Muscle layer of duodenum (tissue), 2 donors: ENCODE measurements around the gene TSC22D2.
"Not testable (repeated sequence)": the region's sequence is repeated elsewhere in the genome, so short reads cannot be mapped to it uniquely, and the experiment has no call there.

Experiments used
- H3K27ac ChIP-seq: one replicate; pipeline ENCODE4 v1.7.0; 2013; ENCODE audit warnings: mild to moderate bottlenecking, low read length
- H3K27me3 ChIP-seq: one replicate; pipeline ENCODE4 v1.7.0; 2013; ENCODE audit warnings: low read depth, mild to moderate bottlenecking, control low read depth, low read length
- H3K36me3 ChIP-seq, 2 donors: one replicate each; pipeline ENCODE4 v1.7.0; 2013; ENCODE audit warnings: low read length in 2 of 2, control low read depth in 1 of 2, mild to moderate bottlenecking in 1 of 2; ENCODE audit not compliant: insufficient read depth in 2 of 2, control insufficient read depth in 1 of 2
- H3K4me1 ChIP-seq, 2 donors: one replicate each; pipeline ENCODE4 v1.7.0; 2013; ENCODE audit warnings: low read length in 2 of 2, mild to moderate bottlenecking in 2 of 2, control low read depth in 1 of 2, moderate library complexity in 1 of 2; ENCODE audit not compliant: insufficient read depth in 2 of 2, control insufficient read depth in 1 of 2
- H3K4me3 ChIP-seq, 2 donors: one replicate each; pipeline ENCODE4 v1.7.0; 2013; ENCODE audit warnings: low read length in 2 of 2, low read depth in 1 of 2, mild to moderate bottlenecking in 1 of 2
- H3K9me3 ChIP-seq, 2 donors: one replicate each; pipeline ENCODE4 v1.7.0; 2013; ENCODE audit warnings: low read length in 2 of 2, control low read depth in 1 of 2, mild to moderate bottlenecking in 1 of 2; ENCODE audit not compliant: control insufficient read depth in 1 of 2
- donor health status: healthy.

TSC22D2 gene

GRCh38 chr3:150469931-150470740 is 62.0 kb downstream of the TSC22D2 start:
- H3K27me3 ChIP-seq, result no peaks in the 10 kb centered on the region
- no peak overlapping the region for H3K4me3 ChIP-seq
- no peaks in the 10 kb centered on the region for H3K36me3 ChIP-seq
- H3K4me1 ChIP-seq, result peaks cover 0 to 3% of the 10 kb centered on the region in 2 donors
- H3K27ac ChIP-seq, result peak overlapping the region; percentile 61
- H3K9me3 ChIP-seq, result no peaks in the 10 kb centered on the region

GRCh38 chr3:150472421-150472820 is 64.3 kb downstream of the TSC22D2 start:
- peaks cover 0 to 3% of the 10 kb centered on the region in 2 donors for H3K4me1 ChIP-seq
- peaks cover 0 to 2% of the 10 kb centered on the region in 2 donors for H3K9me3 ChIP-seq
- no peaks in the 10 kb centered on the region for H3K27me3 ChIP-seq
- no peaks in the 10 kb centered on the region for H3K36me3 ChIP-seq
- H3K4me3 ChIP-seq, result no peak overlapping the region
- H3K27ac ChIP-seq, result no peak overlapping the region

- not testable (repeated sequence) for H3K9me3 ChIP-seq, H3K4me3 ChIP-seq, H3K36me3 ChIP-seq, H3K27me3 ChIP-seq, H3K4me1 ChIP-seq, H3K27ac ChIP-seq
Measured at GRCh38 chr3:150473161-150473560, 65.1 kb downstream of the TSC22D2 start.

- no peak overlapping the region for H3K4me3 ChIP-seq
- H3K36me3 ChIP-seq, result no peaks in the 10 kb centered on the region
- no peaks in the 10 kb centered on the region for H3K27me3 ChIP-seq
- no peaks in the 10 kb centered on the region for H3K4me1 ChIP-seq
- H3K9me3 ChIP-seq, result peaks cover 2% of the 10 kb centered on the region in 2 donors
- H3K27ac ChIP-seq, result no peak overlapping the region
Measured at GRCh38 chr3:150479370-150479769, 71.3 kb downstream of the TSC22D2 start.

GRCh38 chr3:150480877-150481276 is 72.8 kb downstream of the TSC22D2 start:
- Histone ChIP-seq H3K4me3 (no peak overlapping the region), H3K4me1 (no peaks in the 10 kb centered on the region), H3K27me3 (no peaks in the 10 kb centered on the region), H3K27ac (no peak overlapping the region), H3K36me3 (no peaks in the 10 kb centered on the region), H3K9me3 (peaks cover 2 to 5% of the 10 kb centered on the region in 2 donors)

GRCh38 chr3:150483226-150483625 is 75.1 kb downstream of the TSC22D2 start:
- Histone ChIP-seq H3K4me3 (no peak overlapping the region), H3K27ac (no peak overlapping the region)

GRCh38 chr3:150484410-150484809 is 76.3 kb downstream of the TSC22D2 start:
- Histone ChIP-seq H3K27ac (no peak overlapping the region), H3K9me3 (peaks cover 5 to 6% of the 10 kb centered on the region in 2 donors)

More at GRCh38 chr3:150483226-150483625, 75.1 kb downstream of the TSC22D2 start:
- H3K9me3 ChIP-seq, result peaks cover 5 to 6% of the 10 kb centered on the region in 2 donors
- no peaks in the 10 kb centered on the region for H3K36me3 ChIP-seq
- no peaks in the 10 kb centered on the region for H3K4me1 ChIP-seq
- H3K27me3 ChIP-seq, result no peaks in the 10 kb centered on the region

GRCh38 chr3:150488867-150489266 is 80.8 kb downstream of the TSC22D2 start:
- Histone ChIP-seq H3K9me3 (peaks cover 5 to 6% of the 10 kb centered on the region in 2 donors), H3K36me3 (no peaks in the 10 kb centered on the region), H3K27ac (no peak overlapping the region), H3K27me3 (no peaks in the 10 kb centered on the region), H3K4me3 (no peak overlapping the region), H3K4me1 (no peaks in the 10 kb centered on the region)

More at GRCh38 chr3:150484410-150484809, 76.3 kb downstream of the TSC22D2 start:
- H3K36me3 ChIP-seq, result no peaks in the 10 kb centered on the region
- no peaks in the 10 kb centered on the region for H3K4me1 ChIP-seq
- no peaks in the 10 kb centered on the region for H3K27me3 ChIP-seq
- H3K4me3 ChIP-seq, result no peak overlapping the region

- peaks cover 0 to 6% of the 10 kb centered on the region in 2 donors for H3K9me3 ChIP-seq
- no peaks in the 10 kb centered on the region for H3K4me1 ChIP-seq
- H3K4me3 ChIP-seq, result no peak overlapping the region
Measured at GRCh38 chr3:150490277-150490986, 82.3 kb downstream of the TSC22D2 start.

GRCh38 chr3:150494411-150494977 is 86.4 kb downstream of the TSC22D2 start:
- no peaks in the 10 kb centered on the region for H3K36me3 ChIP-seq
- H3K9me3 ChIP-seq, result no peaks in the 10 kb centered on the region
- no peak overlapping the region for H3K27ac ChIP-seq
- H3K27me3 ChIP-seq, result no peaks in the 10 kb centered on the region
- no peaks in the 10 kb centered on the region for H3K4me1 ChIP-seq
- no peak overlapping the region for H3K4me3 ChIP-seq

More at GRCh38 chr3:150490277-150490986, 82.3 kb downstream of the TSC22D2 start:
- Histone ChIP-seq H3K36me3 (no peaks in the 10 kb centered on the region), H3K27ac (no peak overlapping the region), H3K27me3 (no peaks in the 10 kb centered on the region)

GRCh38 chr3:150495149-150495548 is 87.1 kb downstream of the TSC22D2 start:
- H3K4me3 ChIP-seq, result no peak overlapping the region
- H3K4me1 ChIP-seq, result no peaks in the 10 kb centered on the region
- H3K27me3 ChIP-seq, result no peaks in the 10 kb centered on the region
- H3K27ac ChIP-seq, result no peak overlapping the region
- no peaks in the 10 kb centered on the region for H3K36me3 ChIP-seq
- no peaks in the 10 kb centered on the region for H3K9me3 ChIP-seq
